ENCODE data around the gene DTX3. TPM values are rescaled to one million over a fixed set of nuclear protein-coding genes. Genes with fewer than 3 reads are reported as not detected.

The DTX3 gene
- total RNA-seq, 1 experiment from 2014 or later: 0.37 TPM

DNA sequence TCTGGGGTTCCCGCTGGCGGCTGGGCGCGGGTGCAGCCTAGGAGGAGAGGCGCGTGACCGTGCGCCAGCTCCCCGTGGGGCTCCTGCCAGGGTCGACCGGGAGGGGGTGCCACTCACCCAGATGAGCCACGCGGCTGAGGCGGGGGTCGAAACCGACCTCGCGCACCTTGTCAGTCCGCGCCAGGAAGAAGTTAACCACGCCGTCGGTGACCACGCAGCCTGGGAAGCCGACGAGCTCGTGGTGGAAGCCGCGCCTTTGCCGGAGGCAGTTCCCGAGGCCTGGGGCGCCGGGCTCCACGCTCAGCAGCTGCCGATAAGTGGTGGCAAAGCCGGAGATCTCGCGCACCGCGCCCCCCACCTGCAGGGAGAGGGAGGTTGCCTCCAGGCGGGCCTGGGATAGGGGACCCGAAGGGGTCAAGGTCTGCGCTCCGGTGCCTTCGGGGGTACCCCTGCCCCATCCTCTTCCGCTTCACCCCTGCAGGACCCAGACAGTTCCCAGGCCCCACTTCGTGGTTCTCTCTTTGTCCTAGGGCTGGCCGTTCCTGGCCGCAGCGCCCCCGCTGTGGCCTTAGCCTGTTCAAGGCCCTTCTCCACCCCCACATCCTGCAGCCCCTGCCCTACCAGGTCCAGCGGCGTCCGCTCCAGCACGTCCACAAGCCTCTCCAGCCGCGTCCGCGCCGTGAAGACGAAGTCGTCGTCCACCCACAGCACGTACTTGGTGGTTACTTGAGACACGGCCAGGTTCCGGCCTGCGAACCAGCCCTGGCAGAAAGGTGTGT, 23.1 kb downstream of the DTX3 start:
- no peak for ATAC-seq

DNA sequence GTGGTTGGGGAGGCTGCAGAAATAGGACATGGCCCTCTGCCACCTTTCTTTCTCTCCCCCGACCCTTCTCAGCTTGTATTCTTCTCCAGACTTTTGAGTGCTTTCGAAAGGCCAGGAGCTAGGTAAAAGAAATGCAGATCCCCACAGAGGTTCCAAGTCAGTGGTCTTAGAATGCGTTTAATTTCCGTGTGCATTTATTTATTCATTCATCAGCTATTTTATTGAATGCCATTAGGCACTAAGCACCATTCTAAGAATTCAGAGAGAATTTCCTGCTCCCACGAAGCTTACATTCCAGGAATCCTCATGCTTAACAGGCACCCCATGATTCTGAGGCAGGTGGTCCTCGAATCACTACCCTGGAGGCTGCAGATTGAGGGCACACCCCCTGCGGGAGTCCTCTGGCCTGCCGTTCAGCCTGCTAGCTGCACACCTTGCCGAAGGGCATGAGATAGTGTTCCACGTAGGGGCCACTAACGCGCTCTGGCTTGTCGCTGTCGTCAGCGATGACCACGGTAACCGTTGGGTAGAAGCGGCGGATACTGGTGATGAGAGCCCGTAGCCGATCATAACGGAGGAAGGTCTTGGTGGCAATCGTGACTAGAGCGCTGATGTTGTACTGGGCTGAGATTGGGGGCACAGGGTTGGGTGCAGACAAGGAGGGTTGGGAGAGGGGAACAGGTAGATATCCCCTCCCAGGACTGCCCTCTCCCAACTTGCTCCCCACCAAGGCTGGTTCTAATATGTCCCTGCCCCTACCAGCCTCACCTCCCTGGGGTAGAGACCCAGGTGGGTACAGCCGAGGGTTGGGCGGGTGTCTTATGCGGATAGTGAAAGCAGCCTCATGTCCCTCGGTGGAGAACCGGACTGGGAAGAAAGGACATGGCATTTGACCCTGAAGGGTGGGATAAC, 23.9 kb downstream of the DTX3 start:
- H3K36me3 ChIP-seq (ENCODE audit: control insufficient read depth in 1 of 2, insufficient read depth in 2 of 2, low read length in 2 of 2): peaks cover 0 to 14% of the 10 kb centered on the region in 2 experiments; a peak in 2 of 4 replicates
- no peak overlapping the region for H3K9ac ChIP-seq (ENCODE audit: low read length)
- ChIA-PET RAD21 (ENCODE audit: low non-redundant PET in 1 of 2, low total read pairs in 2 of 2, uncharacterized antibody in 2 of 2, unreplicated experiment in 2 of 2) (no interaction called here), POLR2A (no interaction called here), CTCF (no interaction called here)
- H4K20me1 ChIP-seq (ENCODE audit: insufficient read depth): no peaks in the 10 kb centered on the region
- H2AFZ ChIP-seq (ENCODE audit: low read depth, low read length, poor library complexity, severe bottlenecking): no peak overlapping the region
- H3K4me2 ChIP-seq (ENCODE audit: low read length): no peak overlapping the region
- H3K27me3 ChIP-seq (ENCODE audit: insufficient read depth, low read length): peaks cover under 1% of the 10 kb centered on the region; the same call in 1 of the 2 replicates
- no peak overlapping the region for H3K27ac ChIP-seq (ENCODE audit: low read depth, low read length)
- DNase-seq (ENCODE audit: low read depth, low spot score): no peak
- no peak for ATAC-seq
- peaks cover 13% of the 10 kb centered on the region for H3K79me2 ChIP-seq (ENCODE audit: insufficient read depth, low read length)
- BruUV-seq (replicated peaks): no TSS peak
- no peak overlapping the region for H3K4me3 ChIP-seq (replicated peaks in 1 of 2; ENCODE audit: low read depth in 1 of 2, low read length in 2 of 2)
- no peaks in the 10 kb centered on the region for H3K9me2 ChIP-seq (ENCODE audit: insufficient read depth)
- H3K9me3 ChIP-seq (ENCODE audit: control insufficient read depth in 1 of 2, insufficient read depth in 1 of 2, low read depth in 1 of 2, low read length in 2 of 2): no peaks in the 10 kb centered on the region
- H3K4me1 ChIP-seq (ENCODE audit: control insufficient read depth in 1 of 2, insufficient read depth in 2 of 2, low read length in 2 of 2): peaks cover 6 to 15% of the 10 kb centered on the region in 2 experiments; a peak in 3 of 4 replicates
- intact Hi-C loops (cut with micrococcal nuclease): no loop called here
- TF ChIP-seq RAD21 (IDR thresholded peaks at IDR 0.05; ENCODE audit: low read depth): no peak
- no peak for TF ChIP-seq CBX3 (IDR thresholded peaks at IDR 0.05; ENCODE audit: low read depth)
- TF ChIP-seq JUND (IDR thresholded peaks at IDR 0.05): no peak
- TF ChIP-seq, protein P1, sequence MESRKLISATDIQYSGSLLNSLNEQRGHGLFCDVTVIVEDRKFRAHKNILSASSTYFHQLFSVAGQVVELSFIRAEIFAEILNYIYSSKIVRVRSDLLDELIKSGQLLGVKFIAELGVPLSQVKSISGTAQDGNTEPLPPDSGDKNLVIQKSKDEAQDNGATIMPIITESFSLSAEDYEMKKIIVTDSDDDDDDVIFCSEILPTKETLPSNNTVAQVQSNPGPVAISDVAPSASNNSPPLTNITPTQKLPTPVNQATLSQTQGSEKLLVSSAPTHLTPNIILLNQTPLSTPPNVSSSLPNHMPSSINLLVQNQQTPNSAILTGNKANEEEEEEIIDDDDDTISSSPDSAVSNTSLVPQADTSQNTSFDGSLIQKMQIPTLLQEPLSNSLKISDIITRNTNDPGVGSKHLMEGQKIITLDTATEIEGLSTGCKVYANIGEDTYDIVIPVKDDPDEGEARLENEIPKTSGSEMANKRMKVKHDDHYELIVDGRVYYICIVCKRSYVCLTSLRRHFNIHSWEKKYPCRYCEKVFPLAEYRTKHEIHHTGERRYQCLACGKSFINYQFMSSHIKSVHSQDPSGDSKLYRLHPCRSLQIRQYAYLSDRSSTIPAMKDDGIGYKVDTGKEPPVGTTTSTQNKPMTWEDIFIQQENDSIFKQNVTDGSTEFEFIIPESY (IDR thresholded peaks at IDR 0.05; ENCODE audit: extremely low read depth, insufficient replicate concordance, low read length): no peak
- TF ChIP-seq POLR2A (IDR thresholded peaks at IDR 0.05; ENCODE audit: borderline replicate concordance, extremely low read depth, insufficient read depth, insufficient read length): no peak
- TF ChIP-seq CEBPB (IDR thresholded peaks at IDR 0.05; ENCODE audit: low read depth): no peak
- no peak for TF ChIP-seq YY1 (IDR thresholded peaks at IDR 0.05; ENCODE audit: extremely low read depth, insufficient replicate concordance, low read depth, low read length)
- no peak for TF ChIP-seq EZH2phosphoT487 (IDR thresholded peaks at IDR 0.05; ENCODE audit: borderline replicate concordance)
- no peak for TF ChIP-seq EGR1 (IDR thresholded peaks at IDR 0.05; ENCODE audit: low read depth)
- no peak for TF ChIP-seq ZFX (IDR thresholded peaks at IDR 0.05)
- TF ChIP-seq SRF (IDR thresholded peaks at IDR 0.05; ENCODE audit: low read depth): no peak
- TF ChIP-seq, protein P2, sequence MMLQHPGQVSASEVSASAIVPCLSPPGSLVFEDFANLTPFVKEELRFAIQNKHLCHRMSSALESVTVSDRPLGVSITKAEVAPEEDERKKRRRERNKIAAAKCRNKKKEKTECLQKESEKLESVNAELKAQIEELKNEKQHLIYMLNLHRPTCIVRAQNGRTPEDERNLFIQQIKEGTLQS (IDR thresholded peaks at IDR 0.05): no peak
- TF ChIP-seq EZH2 (IDR thresholded peaks at IDR 0.05): no peak
- TF ChIP-seq SIN3A (IDR thresholded peaks at IDR 0.05; ENCODE audit: low read depth): no peak
- no peak for TF ChIP-seq ELF1 (IDR thresholded peaks at IDR 0.05; ENCODE audit: borderline replicate concordance, low read depth)
- no peak for TF ChIP-seq FOSL1 (IDR thresholded peaks at IDR 0.05; ENCODE audit: low read depth)
- no peak for TF ChIP-seq SP1 (IDR thresholded peaks at IDR 0.05; ENCODE audit: low read depth)

More for the DNA sequence above, 23.1 kb downstream of the DTX3 start:
- Histone ChIP-seq H3K4me2 (ENCODE audit: low read length) (no peak overlapping the region), H3K9ac (ENCODE audit: low read length) (no peak overlapping the region), H2AFZ (ENCODE audit: low read depth, low read length, poor library complexity, severe bottlenecking) (no peak overlapping the region), H3K79me2 (ENCODE audit: insufficient read depth, low read length) (peaks cover 13% of the 10 kb centered on the region), H3K9me2 (ENCODE audit: insufficient read depth) (no peaks in the 10 kb centered on the region), H3K36me3 (ENCODE audit: control insufficient read depth in 1 of 2, insufficient read depth in 2 of 2, low read length in 2 of 2) (peaks cover 0 to 14% of the 10 kb centered on the region in 2 experiments; a peak in 2 of 4 replicates), H3K27ac (ENCODE audit: low read depth, low read length) (no peak overlapping the region), H3K27me3 (ENCODE audit: insufficient read depth, low read length) (peaks cover 4% of the 10 kb centered on the region; the same call in 1 of the 2 replicates), H4K20me1 (ENCODE audit: insufficient read depth) (no peaks in the 10 kb centered on the region), H3K4me1 (ENCODE audit: control insufficient read depth in 1 of 2, insufficient read depth in 2 of 2, low read length in 2 of 2) (peaks cover 5 to 10% of the 10 kb centered on the region in 2 experiments; a peak in 3 of 4 replicates), H3K4me3 (replicated peaks in 1 of 2; ENCODE audit: low read depth in 1 of 2, low read length in 2 of 2) (no peak overlapping the region), H3K9me3 (ENCODE audit: control insufficient read depth in 1 of 2, insufficient read depth in 1 of 2, low read depth in 1 of 2, low read length in 2 of 2) (no peaks in the 10 kb centered on the region)
- RAD21 ChIA-PET (ENCODE audit: low non-redundant PET in 1 of 2, low total read pairs in 2 of 2, uncharacterized antibody in 2 of 2, unreplicated experiment in 2 of 2): no interaction called here
- CTCF ChIA-PET: no interaction called here
- intact Hi-C loops (cut with micrococcal nuclease): no loop called here
- no peak for DNase-seq (ENCODE audit: low read depth, low spot score)
- TF ChIP-seq EZH2 (IDR thresholded peaks at IDR 0.05): no peak
- TF ChIP-seq TCF7L2 (IDR thresholded peaks at IDR 0.05; ENCODE audit: borderline replicate concordance, extremely low read depth, insufficient read depth, insufficient read length): no peak
- TF ChIP-seq SP1 (IDR thresholded peaks at IDR 0.05; ENCODE audit: low read depth): no peak
- no peak for TF ChIP-seq SIN3A (IDR thresholded peaks at IDR 0.05; ENCODE audit: low read depth)
- no peak for TF ChIP-seq EGR1 (IDR thresholded peaks at IDR 0.05; ENCODE audit: low read depth)
- POLR2A ChIA-PET: no interaction called here
- BruUV-seq (replicated peaks): no TSS peak

Data from HCT116 (cell line).